GM23338 (cell line): Measurements from ENCODE around the gene PSMC4. TPM values are rescaled to one million over a fixed set of nuclear protein-coding genes. Genes with fewer than 3 reads are reported as not detected.

Experiments used
- ETS1 ChIP-seq: IDR thresholded peaks from 2 replicates; pipeline ENCODE4 v1.6.1; 2016; ENCODE audit warnings: antibody characterized with exemption
- EZH2 ChIP-seq: fragments of 200-600 bp; sonication (generic); IDR thresholded peaks from one replicate; pipeline ENCODE4 v1.8.0; 2017; ENCODE audit warnings: antibody characterized with exemption, mild to moderate bottlenecking, low read depth; ENCODE audit not compliant: unreplicated experiment
- JUNB ChIP-seq: IDR thresholded peaks from one replicate; pipeline ENCODE4 v1.6.1; 2016; ENCODE audit warnings: antibody characterized with exemption; ENCODE audit not compliant: unreplicated experiment
- REST ChIP-seq: IDR thresholded peaks from one replicate; pipeline ENCODE4 v1.6.1; 2018; ENCODE audit warnings: antibody characterized with exemption; ENCODE audit not compliant: unreplicated experiment
- STAT1 ChIP-seq: IDR thresholded peaks from one replicate; pipeline ENCODE4 v1.6.1; 2016; ENCODE audit warnings: antibody characterized with exemption; ENCODE audit not compliant: unreplicated experiment
- ZNF331 ChIP-seq: fragments of 250-450 bp; sonication (Bioruptor Pico); IDR thresholded peaks from 2 replicates; pipeline ENCODE4 v1.5.0; 2020; ENCODE audit warnings: low read depth, mild to moderate bottlenecking, moderate library complexity
- polyA plus RNA-seq: library from polyadenylated mRNA; unstranded; fragments of >200 nt; fragmentation: Nextera tagmentation; extraction: Ambion mirVana; gene quantifications from 2 replicates; pipeline ENCODE4 v1.2.1, GENCODE V29; 2016
- total RNA-seq: library from RNA; depleted of rRNA; stranded (reverse); fragments of >200 nt; shearing (Covaris generic); gene quantifications from 2 replicates; pipeline ENCODE4 v1.2.3, GENCODE V29; 2014; rRNA removed

The PSMC4 gene
- total and polyA plus RNA-seq, 2 experiments from 2014 or later, result 135 to 147 TPM

- TF ChIP-seq REST (no peak), ETS1 (no peak), JUNB (no peak), EZH2 (no peak), ZNF331 (no peak), STAT1 (no peak)
Measured at GRCh38 chr19:40026597-40026970, 55.6 kb downstream of the PSMC4 start (continued).

Other genes starting within 250 kb of the PSMC4 start
- not detected in 2 replicates for gene CLC, start 233.1 kb upstream of the PSMC4 start, total RNA-seq
- 0.63 TPM in 1 of 2 replicates, not detected in the other for gene CLC, start 233.1 kb upstream of the PSMC4 start, polyA plus RNA-seq
- not detected in 2 replicates for gene LEUTX, start 192.3 kb upstream of the PSMC4 start, total RNA-seq
- 0.47 TPM in 1 of 2 replicates, not detected in the other for gene LEUTX, start 192.3 kb upstream of the PSMC4 start, polyA plus RNA-seq
- gene DYRK1B, start 137.0 kb upstream of the PSMC4 start, total RNA-seq, result 8.6 and 8.9 TPM in 2 replicates
- gene DYRK1B, start 137.0 kb upstream of the PSMC4 start, polyA plus RNA-seq, result 6.5 and 7.2 TPM in 2 replicates
- gene FBL, start 124.8 kb upstream of the PSMC4 start, total RNA-seq, result 403 and 426 TPM in 2 replicates
- gene FBL, start 124.8 kb upstream of the PSMC4 start, polyA plus RNA-seq, result 553 and 579 TPM in 2 replicates
- gene FCGBP, start 36.5 kb upstream of the PSMC4 start, total RNA-seq, result 3.0 and 3.6 TPM in 2 replicates
- 0.28 and 0.44 TPM in 2 replicates for gene FCGBP, start 36.5 kb upstream of the PSMC4 start, polyA plus RNA-seq
- 0.38 and 0.62 TPM in 2 replicates for gene ZNF546, start 25.9 kb downstream of the PSMC4 start, total RNA-seq
- gene ZNF546, start 25.9 kb downstream of the PSMC4 start, polyA plus RNA-seq, result 0.47 and 0.95 TPM in 2 replicates
- 11.0 and 11.2 TPM in 2 replicates for gene ZNF780B, start 85.1 kb downstream of the PSMC4 start, total RNA-seq
- 3.8 and 4.9 TPM in 2 replicates for gene ZNF780B, start 85.1 kb downstream of the PSMC4 start, polyA plus RNA-seq
- gene ZNF780A, start 119.8 kb downstream of the PSMC4 start, total RNA-seq, result 15.0 and 23.6 TPM in 2 replicates
- gene ZNF780A, start 119.8 kb downstream of the PSMC4 start, polyA plus RNA-seq, result 11.8 and 12.3 TPM in 2 replicates
- 13.7 and 14.5 TPM in 2 replicates for gene MAP3K10, start 220.3 kb downstream of the PSMC4 start, total RNA-seq
- gene MAP3K10, start 220.3 kb downstream of the PSMC4 start, polyA plus RNA-seq, result 5.4 and 5.9 TPM in 2 replicates
- 0.35 and 0.63 TPM in 2 replicates for gene TTC9B, start 247.2 kb downstream of the PSMC4 start, total RNA-seq
- gene TTC9B, start 247.2 kb downstream of the PSMC4 start, polyA plus RNA-seq, result 0.23 and 1.0 TPM in 2 replicates